HEK293T (cell line): Measurements from ENCODE around the gene TNFSF12.

Experiments
- ARNT ChIP-seq: fragments of 450-650 bp; IDR thresholded peaks from 2 replicates; pipeline ENCODE4 v1.6.1; 2017; ENCODE audit warnings: mild to moderate bottlenecking
- ELF4 ChIP-seq: fragments of 450-650 bp; IDR thresholded peaks from 2 replicates; pipeline ENCODE4 v1.6.1; 2017; ENCODE audit warnings: antibody characterized with exemption
- HDGF ChIP-seq: fragments of 450-650 bp; IDR thresholded peaks from 2 replicates; pipeline ENCODE4 v1.6.1; 2017; ENCODE audit warnings: antibody characterized with exemption, borderline replicate concordance
- LEF1 ChIP-seq: fragments of 450-650 bp; IDR thresholded peaks from 2 replicates; pipeline ENCODE4 v1.6.1; 2017; ENCODE audit warnings: mild to moderate bottlenecking, borderline replicate concordance
- NFRKB ChIP-seq: fragments of 450-650 bp; IDR thresholded peaks from 2 replicates; pipeline ENCODE4 v1.6.1; 2016; ENCODE audit warnings: mild to moderate bottlenecking, moderate library complexity
- SP1 ChIP-seq: fragments of 450-650 bp; IDR thresholded peaks from 2 replicates; pipeline ENCODE4 v1.6.1; 2017

DNA sequence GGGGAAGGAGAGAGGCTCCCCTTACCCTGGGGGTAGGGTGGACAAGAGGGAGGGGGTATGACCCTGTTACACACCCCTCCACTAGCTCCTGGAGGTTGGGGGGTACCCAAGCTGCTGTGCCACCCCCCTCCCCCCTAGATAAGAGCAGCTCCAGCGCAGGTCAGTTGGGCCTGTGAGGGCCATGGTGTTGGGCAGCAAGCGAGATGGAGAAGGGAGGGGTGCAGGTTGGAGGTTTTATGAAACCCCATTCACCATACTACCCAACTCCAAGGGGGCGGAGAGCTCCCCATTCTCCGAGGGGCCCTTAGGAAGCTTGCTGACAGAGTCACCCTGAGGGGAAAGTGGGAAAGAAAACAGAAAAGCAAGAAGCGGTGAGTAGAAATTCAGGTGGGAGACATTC lies 42.7 kb downstream of the TNFSF12 start:
- TF ChIP-seq ELF4 (no peak), ARNT (no peak), NFRKB (no peak), LEF1 (no peak), HDGF (no peak), SP1 (no peak)
